Forelimb muscle (tissue), 1 donor: ENCODE results near the gene HIP1R. TPM values are rescaled to one million over a fixed set of nuclear protein-coding genes. Genes with fewer than 3 reads are reported as not detected.
"Not testable (repeated sequence)": the region's sequence is repeated elsewhere in the genome, so short reads cannot be mapped to it uniquely, and the experiment has no call there.

ENCODE experiments used
- DNase-seq: peaks from one replicate; pipeline ENCODE4 v3.0.0-alpha.2; 2013; ENCODE audit warnings: low read depth
- polyA plus RNA-seq: library from polyadenylated mRNA; unstranded; fragments of 120-200 nt; gene quantifications from one replicate; pipeline ENCODE4 v1.2.1, GENCODE V29; 2013; ENCODE audit not compliant: insufficient read length

Gene HIP1R
- polyA plus RNA-seq, 1 donor, result 7.1 TPM

- DNase-seq, result no peak
These were observed 37.6 kb downstream of the HIP1R start for GRCh38 chr12:122872815-122873361.

GRCh38 chr12:122873540-122873939 is 38.3 kb downstream of the HIP1R start:
- no peak for DNase-seq

- no peak for DNase-seq
These were observed 38.8 kb downstream of the HIP1R start for GRCh38 chr12:122874081-122874480.

GRCh38 chr12:122875590-122876220 is 40.4 kb downstream of the HIP1R start:
- no peak for DNase-seq

- DNase-seq, result not testable (repeated sequence)
These were observed 41.0 kb downstream of the HIP1R start for GRCh38 chr12:122876281-122876680.

GRCh38 chr12:122876731-122877130 is 41.5 kb downstream of the HIP1R start:
- no peak for DNase-seq

GRCh38 chr12:122878780-122879612 is 43.7 kb downstream of the HIP1R start:
- no peak for DNase-seq

- no peak for DNase-seq
These were observed 45.0 kb downstream of the HIP1R start for GRCh38 chr12:122880155-122880667.

GRCh38 chr12:122880668-122881067 is 45.4 kb downstream of the HIP1R start:
- no peak for DNase-seq

GRCh38 chr12:122882908-122883558 is 47.8 kb downstream of the HIP1R start:
- DNase-seq, result no peak

GRCh38 chr12:122884091-122884826 is 49.0 kb downstream of the HIP1R start:
- no peak for DNase-seq

- DNase-seq, result no peak
These were observed 49.6 kb downstream of the HIP1R start for GRCh38 chr12:122884860-122885259.

GRCh38 chr12:122886161-122886560 is 50.9 kb downstream of the HIP1R start:
- no peak for DNase-seq

- DNase-seq, result no peak
These were observed 51.9 kb downstream of the HIP1R start for GRCh38 chr12:122886851-122887818.

GRCh38 chr12:122887819-122888212 is 52.6 kb downstream of the HIP1R start:
- DNase-seq, result no peak

GRCh38 chr12:122888232-122888752 is 53.0 kb downstream of the HIP1R start:
- no peak for DNase-seq

GRCh38 chr12:122889761-122890520 is 54.7 kb downstream of the HIP1R start:
- no peak for DNase-seq

- no peak for DNase-seq
These were observed 56.6 kb downstream of the HIP1R start for GRCh38 chr12:122891661-122892525.
